ENCODE data around the gene KRT81.

Gene KRT81

GRCh38 chr12:52236386-52237050, 54.8 kb downstream of the KRT81 start:
- DNase-seq: no peak

Data from activated CD4-positive, CD25-positive, alpha-beta regulatory T cell (primary cell).